SK-N-SH treated with all-trans-retinoic acid at 6 μM for 48 hours (cell line): Measurements from ENCODE around the gene VPS35L.

Experiments used
- ATAC-seq: fragments of 200-7000 bp; cut with Tn5 transposase; 3 replicates; pipeline ENCODE4 v1.9.1; 2020; ENCODE audit warnings: mild to moderate bottlenecking, moderate library complexity
- ARNTL ChIP-seq: fragments of 450-650 bp; formaldehyde crosslinking; IDR thresholded peaks from 2 replicates; pipeline ENCODE4 v1.5.0; 2020; ENCODE audit warnings: low read depth, mild to moderate bottlenecking, moderate library complexity, borderline replicate concordance
- BACH2 ChIP-seq: fragments of 250-450 bp; sonication (Bioruptor Pico); IDR thresholded peaks from 2 replicates; pipeline ENCODE4 v1.9.0; 2021; ENCODE audit warnings: mild to moderate bottlenecking, borderline replicate concordance
- CSDC2 ChIP-seq: fragments of 250-450 bp; sonication (Bioruptor Pico); IDR thresholded peaks from 2 replicates; pipeline ENCODE4 v1.5.0; 2020; ENCODE audit warnings: mild to moderate bottlenecking, moderate library complexity
- ESRRG ChIP-seq: fragments of 250-450 bp; sonication (Bioruptor Pico); IDR thresholded peaks from 2 replicates; pipeline ENCODE4 v1.6.1; 2021; ENCODE audit warnings: mild to moderate bottlenecking
- GLIS3 ChIP-seq: fragments of 250-450 bp; sonication (Bioruptor Pico); IDR thresholded peaks from 2 replicates; pipeline ENCODE4 v1.5.0; 2020; ENCODE audit warnings: mild to moderate bottlenecking, moderate library complexity
- ISL1 ChIP-seq: fragments of 250-450 bp; sonication (Bioruptor Pico); IDR thresholded peaks from 2 replicates; pipeline ENCODE4 v2.1.2; 2022; ENCODE audit warnings: mild to moderate bottlenecking, moderate library complexity
- OSR1 ChIP-seq: fragments of 250-450 bp; sonication (Bioruptor Pico); IDR thresholded peaks from 2 replicates; pipeline ENCODE4 v1.8.0; 2022; ENCODE audit warnings: moderate library complexity, mild to moderate bottlenecking, inconsistent platforms
- PPARA ChIP-seq: fragments of 250-450 bp; sonication (Bioruptor Pico); IDR thresholded peaks from 2 replicates; pipeline ENCODE4 v1.5.0; 2020; ENCODE audit warnings: mild to moderate bottlenecking, borderline replicate concordance
- RARB ChIP-seq: fragments of 250-450 bp; sonication (Bioruptor Pico); IDR thresholded peaks from 2 replicates; pipeline ENCODE4 v1.8.0; 2021; ENCODE audit warnings: mild to moderate bottlenecking, moderate library complexity
- SNAI2 ChIP-seq: fragments of 250-450 bp; sonication (Bioruptor Pico); IDR thresholded peaks from 2 replicates; pipeline ENCODE4 v1.5.0; 2020; ENCODE audit warnings: mild to moderate bottlenecking, moderate library complexity
- TCF4 ChIP-seq: fragments of 250-450 bp; sonication (Bioruptor Pico); IDR thresholded peaks from 2 replicates; pipeline ENCODE4 v1.8.0; 2021; ENCODE audit warnings: mild to moderate bottlenecking, moderate library complexity, borderline replicate concordance
- TOX ChIP-seq: fragments of 250-450 bp; sonication (Bioruptor Pico); IDR thresholded peaks from 2 replicates; pipeline ENCODE4 v1.8.0; 2021; ENCODE audit warnings: mild to moderate bottlenecking, moderate library complexity, borderline replicate concordance
- TSHZ2 ChIP-seq: fragments of 250-450 bp; sonication (Bioruptor Pico); IDR thresholded peaks from 2 replicates; pipeline ENCODE4 v1.5.0; 2020; ENCODE audit warnings: mild to moderate bottlenecking, moderate library complexity
- ZC3H10 ChIP-seq: fragments of 250-450 bp; sonication (Bioruptor Pico); IDR thresholded peaks from 2 replicates; pipeline ENCODE4 v1.5.1; 2021; ENCODE audit warnings: mild to moderate bottlenecking, moderate library complexity
- ZFP3 ChIP-seq: fragments of 250-450 bp; sonication (Bioruptor Pico); IDR thresholded peaks from 2 replicates; pipeline ENCODE4 v1.5.0; 2020; ENCODE audit warnings: mild to moderate bottlenecking, moderate library complexity
- ZFP30 ChIP-seq: fragments of 450-650 bp; formaldehyde crosslinking; IDR thresholded peaks from 2 replicates; pipeline ENCODE4 v1.5.0; 2022; ENCODE audit warnings: mild to moderate bottlenecking, moderate library complexity
- ZNF565 ChIP-seq: fragments of 450-650 bp; formaldehyde crosslinking; conservative IDR thresholded peaks from 2 replicates; pipeline ENCODE4 v1.5.0; 2020; ENCODE audit warnings: low read depth, mild to moderate bottlenecking, moderate library complexity
- ZNF70 ChIP-seq: fragments of 450-650 bp; formaldehyde crosslinking; IDR thresholded peaks from 2 replicates; pipeline ENCODE4 v1.5.0; 2020; ENCODE audit warnings: mild to moderate bottlenecking, moderate library complexity
- ZNF8 ChIP-seq: fragments of 450-650 bp; formaldehyde crosslinking; IDR thresholded peaks from 2 replicates; pipeline ENCODE4 v1.5.0; 2020; ENCODE audit warnings: mild to moderate bottlenecking, moderate library complexity
- TF ChIP-seq, protein P1 (sequence below): fragments of 250-450 bp; sonication (Bioruptor Pico); IDR thresholded peaks from 2 replicates; pipeline ENCODE4 v1.8.0; 2021; ENCODE audit warnings: low read depth, mild to moderate bottlenecking, moderate library complexity, borderline replicate concordance
- TF ChIP-seq, protein P2 (sequence below): fragments of 250-450 bp; sonication (Bioruptor Pico); IDR thresholded peaks from 2 replicates; pipeline ENCODE4 v1.5.1; 2020; ENCODE audit warnings: low read depth, mild to moderate bottlenecking, moderate library complexity
- TF ChIP-seq, protein P3 (sequence below): fragments of 250-450 bp; sonication (Bioruptor Pico); IDR thresholded peaks from 2 replicates; pipeline ENCODE4 v1.8.0; 2020; ENCODE audit warnings: mild to moderate bottlenecking, moderate library complexity, borderline replicate concordance

Gene VPS35L

DNA sequence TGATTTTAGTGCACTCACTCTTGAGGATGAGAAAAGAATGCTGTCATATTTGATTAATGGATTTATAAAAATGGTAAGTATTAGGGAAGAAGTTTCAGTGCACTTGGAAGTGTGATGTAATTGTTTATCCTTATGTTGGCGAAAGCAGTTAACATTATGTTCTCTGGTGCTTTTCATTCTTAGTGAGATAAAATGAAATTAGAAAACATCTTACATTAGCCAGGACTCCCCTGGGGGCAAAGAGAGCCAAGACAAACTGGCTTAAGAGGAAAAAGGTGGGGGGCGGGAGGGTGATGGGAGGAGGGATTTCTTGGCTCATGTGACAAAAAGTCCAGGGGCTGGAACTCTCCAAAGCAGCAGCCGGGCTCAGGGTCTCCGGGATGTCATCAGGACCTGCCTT, 89.4 kb downstream of the VPS35L start:
- TF ChIP-seq CSDC2 (CRISPR knock-in tag) (no peak), ESRRG (0 out of 2 replicates have a peak, but pooled peaks have one; percentile 46), ISL1 (CRISPR knock-in tag) (peak; percentile 90)
- ATAC-seq: no peak

DNA sequence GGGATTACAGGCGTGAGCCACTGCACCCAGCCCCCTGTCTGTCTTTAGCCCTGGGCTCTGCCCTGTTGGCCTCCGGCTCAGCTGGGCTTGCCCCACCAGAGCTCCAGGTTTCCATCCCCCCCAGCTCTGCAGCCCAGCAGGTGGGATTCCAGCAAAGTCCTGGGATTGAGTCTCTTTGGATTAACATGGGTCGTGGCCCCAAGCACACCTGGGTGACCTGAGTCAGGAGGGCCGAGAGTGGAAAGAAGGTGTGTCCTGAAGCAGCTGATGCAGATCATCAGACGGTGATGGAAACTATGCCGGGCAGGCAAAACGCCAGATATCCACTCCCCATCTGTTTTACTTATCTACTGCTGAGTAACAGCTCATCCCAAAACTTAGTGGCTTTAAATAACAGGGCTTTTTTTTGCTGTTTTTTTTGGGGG, 90.1 kb downstream of the VPS35L start:
- TF ChIP-seq ISL1 (CRISPR knock-in tag) (peak; percentile 71), TOX (no peak), BACH2 (CRISPR knock-in tag) (no peak), ZFP3 (CRISPR knock-in tag) (no peak), TCF4 (CRISPR knock-in tag) (no peak), RARB (CRISPR knock-in tag) (no peak), SNAI2 (no peak)
- no peak for ATAC-seq

DNA sequence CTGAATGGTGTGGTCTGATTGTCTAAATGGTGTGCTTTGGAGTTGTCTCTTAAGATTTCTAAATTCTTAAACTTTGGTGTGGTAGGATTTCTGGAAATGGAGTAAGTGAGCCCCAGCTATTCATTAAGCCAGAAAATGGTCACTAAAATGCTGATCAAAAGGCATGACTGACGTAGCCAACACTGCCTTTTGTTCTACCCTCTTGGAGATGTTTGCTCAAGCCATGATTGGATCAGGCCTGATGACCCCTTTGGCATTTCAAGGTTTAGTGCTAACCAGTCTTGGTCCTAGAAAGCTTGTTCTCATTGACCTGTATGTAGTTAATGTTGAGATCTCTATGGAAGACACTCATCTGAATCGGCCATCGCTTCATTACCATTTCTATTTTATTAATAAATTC, 94.5 kb downstream of the VPS35L start:
- ATAC-seq: no peak
- TF ChIP-seq, protein P1, sequence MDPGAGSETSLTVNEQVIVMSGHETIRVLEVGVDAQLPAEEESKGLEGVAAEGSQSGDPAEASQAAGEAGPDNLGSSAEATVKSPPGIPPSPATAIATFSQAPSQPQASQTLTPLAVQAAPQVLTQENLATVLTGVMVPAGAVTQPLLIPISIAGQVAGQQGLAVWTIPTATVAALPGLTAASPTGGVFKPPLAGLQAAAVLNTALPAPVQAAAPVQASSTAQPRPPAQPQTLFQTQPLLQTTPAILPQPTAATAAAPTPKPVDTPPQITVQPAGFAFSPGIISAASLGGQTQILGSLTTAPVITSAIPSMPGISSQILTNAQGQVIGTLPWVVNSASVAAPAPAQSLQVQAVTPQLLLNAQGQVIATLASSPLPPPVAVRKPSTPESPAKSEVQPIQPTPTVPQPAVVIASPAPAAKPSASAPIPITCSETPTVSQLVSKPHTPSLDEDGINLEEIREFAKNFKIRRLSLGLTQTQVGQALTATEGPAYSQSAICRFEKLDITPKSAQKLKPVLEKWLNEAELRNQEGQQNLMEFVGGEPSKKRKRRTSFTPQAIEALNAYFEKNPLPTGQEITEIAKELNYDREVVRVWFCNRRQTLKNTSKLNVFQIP: no peak
- TF ChIP-seq ISL1 (CRISPR knock-in tag): no peak

GRCh38 chr16:19654147-19654546, 98.6 kb downstream of the VPS35L start:
- TF ChIP-seq ZFP3 (CRISPR knock-in tag) (no peak), GLIS3 (no peak), PPARA (CRISPR knock-in tag) (no peak), OSR1 (CRISPR knock-in tag) (no peak), TOX (no peak), ZC3H10 (CRISPR knock-in tag) (no peak), ISL1 (CRISPR knock-in tag) (no peak), ZNF565 (no peak), TSHZ2 (CRISPR knock-in tag) (no peak), ZNF8 (CRISPR knock-in tag) (no peak), BACH2 (CRISPR knock-in tag) (no peak), ZFP30 (no peak), TCF4 (CRISPR knock-in tag) (no peak), ZNF70 (CRISPR knock-in tag) (no peak), ARNTL (CRISPR knock-in tag) (no peak), ESRRG (no peak), RARB (CRISPR knock-in tag) (no peak), CSDC2 (CRISPR knock-in tag) (no peak)
- TF ChIP-seq, protein P2, sequence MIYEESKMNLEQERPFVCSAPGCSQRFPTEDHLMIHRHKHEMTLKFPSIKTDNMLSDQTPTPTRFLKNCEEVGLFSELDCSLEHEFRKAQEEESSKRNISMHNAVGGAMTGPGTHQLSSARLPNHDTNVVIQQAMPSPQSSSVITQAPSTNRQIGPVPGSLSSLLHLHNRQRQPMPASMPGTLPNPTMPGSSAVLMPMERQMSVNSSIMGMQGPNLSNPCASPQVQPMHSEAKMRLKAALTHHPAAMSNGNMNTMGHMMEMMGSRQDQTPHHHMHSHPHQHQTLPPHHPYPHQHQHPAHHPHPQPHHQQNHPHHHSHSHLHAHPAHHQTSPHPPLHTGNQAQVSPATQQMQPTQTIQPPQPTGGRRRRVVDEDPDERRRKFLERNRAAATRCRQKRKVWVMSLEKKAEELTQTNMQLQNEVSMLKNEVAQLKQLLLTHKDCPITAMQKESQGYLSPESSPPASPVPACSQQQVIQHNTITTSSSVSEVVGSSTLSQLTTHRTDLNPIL (CRISPR knock-in tag): no peak
- TF ChIP-seq, protein P3, sequence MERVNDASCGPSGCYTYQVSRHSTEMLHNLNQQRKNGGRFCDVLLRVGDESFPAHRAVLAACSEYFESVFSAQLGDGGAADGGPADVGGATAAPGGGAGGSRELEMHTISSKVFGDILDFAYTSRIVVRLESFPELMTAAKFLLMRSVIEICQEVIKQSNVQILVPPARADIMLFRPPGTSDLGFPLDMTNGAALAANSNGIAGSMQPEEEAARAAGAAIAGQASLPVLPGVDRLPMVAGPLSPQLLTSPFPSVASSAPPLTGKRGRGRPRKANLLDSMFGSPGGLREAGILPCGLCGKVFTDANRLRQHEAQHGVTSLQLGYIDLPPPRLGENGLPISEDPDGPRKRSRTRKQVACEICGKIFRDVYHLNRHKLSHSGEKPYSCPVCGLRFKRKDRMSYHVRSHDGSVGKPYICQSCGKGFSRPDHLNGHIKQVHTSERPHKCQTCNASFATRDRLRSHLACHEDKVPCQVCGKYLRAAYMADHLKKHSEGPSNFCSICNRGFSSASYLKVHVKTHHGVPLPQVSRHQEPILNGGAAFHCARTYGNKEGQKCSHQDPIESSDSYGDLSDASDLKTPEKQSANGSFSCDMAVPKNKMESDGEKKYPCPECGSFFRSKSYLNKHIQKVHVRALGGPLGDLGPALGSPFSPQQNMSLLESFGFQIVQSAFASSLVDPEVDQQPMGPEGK: no peak
- ATAC-seq: no peak
